OCI-LY3 (cell line): ENCODE measurements around the gene ENOPH1.

Experiments
- CTCF ChIP-seq: fragments of 200-600, 300-600 bp; sonication (generic); IDR thresholded peaks from 2 replicates; pipeline ENCODE4 v1.5.1; 2014; ENCODE audit warnings: antibody characterized with exemption, low read length, low read depth
- EZH2phosphoT487 ChIP-seq: fragments of 200-600 bp; shearing (Covaris generic); IDR thresholded peaks from 2 replicates; pipeline ENCODE4 v1.6.1; 2018; ENCODE audit warnings: antibody characterized with exemption, mixed run types, low read depth

GRCh38 chr4:82433791-82434190 lies 3.4 kb downstream of the ENOPH1 start:
- TF ChIP-seq CTCF (no peak), EZH2phosphoT487 (no peak)
